AG20443 (cell line): Measurements from ENCODE around the gene ME2.
"Not testable (repeated sequence)": the region's sequence is repeated elsewhere in the genome, so short reads cannot be mapped to it uniquely, and the experiment has no call there.

ENCODE experiments used
- DNase-seq: peaks from one replicate; pipeline ENCODE4 v3.0.0; 2012; ENCODE audit warnings: low spot score, mixed read lengths

Gene ME2

GRCh38 chr18:50878345-50879301, at the start of gene ME2:
Gene ME2 (plus strand): TSS chr18:50879118. CDS start chr18:50895821, 16,703 bp downstream.
- peak; percentile 99 for DNase-seq

- DNase-seq: no peak
These were observed 49.3 kb upstream of the ME2 start for GRCh38 chr18:50829644-50830043.

GRCh38 chr18:50830544-50830943, 48.4 kb upstream of the ME2 start:
- no peak for DNase-seq

- no peak for DNase-seq
These were observed 46.2 kb upstream of the ME2 start for GRCh38 chr18:50832754-50833153.

GRCh38 chr18:50833496-50833895, 45.4 kb upstream of the ME2 start:
- not testable (repeated sequence) for DNase-seq

GRCh38 chr18:50836521-50836957, 42.4 kb upstream of the ME2 start:
- DNase-seq: no peak

- DNase-seq: no peak
These were observed 39.6 kb upstream of the ME2 start for GRCh38 chr18:50839341-50839740.

- DNase-seq: no peak
These were observed 38.9 kb upstream of the ME2 start for GRCh38 chr18:50839996-50840395.

- DNase-seq: no peak
These were observed 36.1 kb upstream of the ME2 start for GRCh38 chr18:50842846-50843245.

GRCh38 chr18:50844554-50844953, 34.4 kb upstream of the ME2 start:
- no peak for DNase-seq

GRCh38 chr18:50844960-50845359, 34.0 kb upstream of the ME2 start:
- no peak for DNase-seq

GRCh38 chr18:50847192-50847591, 31.7 kb upstream of the ME2 start:
- DNase-seq: peak; percentile 50

GRCh38 chr18:50848061-50848551, 30.8 kb upstream of the ME2 start:
- no peak for DNase-seq

GRCh38 chr18:50848991-50849390, 29.9 kb upstream of the ME2 start:
- DNase-seq: no peak

GRCh38 chr18:50849419-50849821, 29.5 kb upstream of the ME2 start:
- no peak for DNase-seq

- no peak for DNase-seq
These were observed 28.4 kb upstream of the ME2 start for GRCh38 chr18:50850307-50851065.

- DNase-seq: peak; percentile 54
These were observed 25.1 kb upstream of the ME2 start for GRCh38 chr18:50853863-50854271.

GRCh38 chr18:50855976-50856757, 22.8 kb upstream of the ME2 start:
- no peak for DNase-seq

- DNase-seq: peak; percentile 24
These were observed 21.8 kb upstream of the ME2 start for GRCh38 chr18:50857166-50857565.

GRCh38 chr18:50857694-50858093, 21.2 kb upstream of the ME2 start:
- DNase-seq: no peak

GRCh38 chr18:50859793-50860555, 18.9 kb upstream of the ME2 start:
- no peak for DNase-seq
